Measurements from ENCODE around the gene CYP4F22.
"Not testable (repeated sequence)": the region's sequence is repeated elsewhere in the genome, so short reads cannot be mapped to it uniquely, and the experiment has no call there.

The CYP4F22 gene

GRCh38 chr19:15588265-15588664, 79.9 kb downstream of the CYP4F22 start:
- Mint-ChIP-seq H3K4me3 (no peak overlapping the region), H3K36me3 (ENCODE audit: low read depth) (no peaks in the 10 kb centered on the region), H3K9me3 (no peaks in the 10 kb centered on the region), H3K4me1 (ENCODE audit: low read depth) (peaks cover 66% of the 10 kb centered on the region), H3K27ac (no peak overlapping the region), H3K27me3 (peaks cover 11% of the 10 kb centered on the region)
- intact Hi-C loops (cut with micrococcal nuclease) = no loop called here

DNA sequence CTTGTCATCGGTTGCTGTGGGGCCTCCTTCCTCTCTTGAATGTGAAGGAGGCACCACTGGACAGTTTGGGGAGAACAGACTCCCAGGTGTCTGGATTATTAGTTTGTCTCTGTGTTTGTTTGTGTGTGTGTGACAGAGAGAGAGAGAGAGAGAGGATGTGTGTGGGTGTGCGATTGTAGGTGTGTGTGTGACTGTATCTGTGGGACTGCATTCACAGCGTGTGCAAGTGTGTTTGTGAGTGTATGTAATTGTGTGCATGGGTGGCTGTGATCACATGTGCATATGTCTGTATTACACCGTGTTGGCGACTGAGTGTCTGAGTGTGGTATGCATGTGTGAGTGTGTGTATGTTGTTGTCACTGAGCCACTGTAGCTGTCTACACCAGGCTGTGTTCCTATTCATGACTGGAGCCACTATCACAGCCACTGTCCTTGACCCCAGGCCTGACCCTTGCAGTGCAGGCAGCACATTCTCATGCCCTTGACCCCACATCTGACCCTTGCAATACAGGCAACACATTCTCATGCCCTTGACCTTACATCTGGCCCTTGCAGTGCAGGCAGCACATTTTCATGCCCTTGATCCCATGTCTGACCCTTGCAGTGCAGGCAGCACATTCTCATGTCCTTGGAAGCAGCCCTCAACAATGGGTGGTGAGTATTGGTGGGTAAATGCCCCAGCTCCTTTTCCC, 81.6 kb downstream of the CYP4F22 start:
- Mint-ChIP-seq H3K36me3 (ENCODE audit: low read depth) (no peaks in the 10 kb centered on the region), H3K9me3 (no peaks in the 10 kb centered on the region), H3K4me1 (ENCODE audit: low read depth) (peaks cover 69% of the 10 kb centered on the region), H3K27ac (no peak overlapping the region), H3K4me3 (no peak overlapping the region), H3K27me3 (no peaks in the 10 kb centered on the region)
- intact Hi-C loops (cut with micrococcal nuclease) = no loop called here

DNA sequence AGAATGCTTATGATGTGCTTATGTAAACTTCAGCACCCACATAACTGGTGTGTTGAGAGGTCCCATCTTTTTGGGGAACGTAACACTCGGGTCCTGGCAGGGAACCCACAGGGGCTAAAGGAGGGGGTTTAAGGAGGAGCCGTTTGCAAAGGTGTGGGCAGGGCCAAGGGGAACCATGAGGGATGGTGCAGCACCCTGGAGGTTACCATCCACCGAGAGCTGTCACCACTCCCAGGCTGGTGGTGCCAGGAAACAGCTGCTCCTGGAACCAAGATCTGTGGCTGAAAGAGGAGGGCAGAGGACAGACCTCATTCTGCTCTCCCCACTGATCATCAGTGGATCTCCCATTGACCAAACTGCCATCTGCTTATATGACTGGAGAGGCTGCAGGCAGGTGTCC, 83.5 kb downstream of the CYP4F22 start:
- Mint-ChIP-seq H3K36me3 (ENCODE audit: low read depth) (no peaks in the 10 kb centered on the region), H3K4me1 (ENCODE audit: low read depth) (peaks cover 73% of the 10 kb centered on the region), H3K27ac (no peak overlapping the region), H3K4me3 (no peak overlapping the region), H3K27me3 (no peaks in the 10 kb centered on the region), H3K9me3 (no peaks in the 10 kb centered on the region)
- intact Hi-C loops (cut with micrococcal nuclease) = no loop called here

DNA sequence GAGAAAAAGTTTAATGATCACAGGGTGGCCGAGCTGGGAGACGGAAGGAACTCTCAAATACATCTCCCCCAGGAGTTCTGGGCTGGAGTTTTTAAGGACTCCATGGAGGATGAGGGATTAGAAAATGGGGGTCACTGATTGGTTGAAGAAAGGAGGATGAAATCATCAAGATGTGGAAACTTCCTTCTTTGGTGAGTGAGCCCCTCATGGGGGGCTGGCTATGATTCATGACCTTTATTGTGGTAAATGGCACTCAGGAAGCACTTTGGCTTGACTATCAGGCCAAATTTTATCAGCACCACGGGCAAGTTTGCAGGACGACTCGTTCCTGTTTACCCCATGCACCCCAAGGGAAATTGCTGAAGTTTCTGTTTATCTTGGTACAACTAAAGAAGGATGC, 84.2 kb downstream of the CYP4F22 start:
- H3K27ac Mint-ChIP-seq; H3K4me3 Mint-ChIP-seq; intact Hi-C loops (cut with micrococcal nuclease); H3K36me3 Mint-ChIP-seq (ENCODE audit: low read depth); H3K27me3 Mint-ChIP-seq; H3K9me3 Mint-ChIP-seq: not testable (repeated sequence)
- H3K4me1 Mint-ChIP-seq (ENCODE audit: low read depth) = peaks cover 71% of the 10 kb centered on the region

DNA sequence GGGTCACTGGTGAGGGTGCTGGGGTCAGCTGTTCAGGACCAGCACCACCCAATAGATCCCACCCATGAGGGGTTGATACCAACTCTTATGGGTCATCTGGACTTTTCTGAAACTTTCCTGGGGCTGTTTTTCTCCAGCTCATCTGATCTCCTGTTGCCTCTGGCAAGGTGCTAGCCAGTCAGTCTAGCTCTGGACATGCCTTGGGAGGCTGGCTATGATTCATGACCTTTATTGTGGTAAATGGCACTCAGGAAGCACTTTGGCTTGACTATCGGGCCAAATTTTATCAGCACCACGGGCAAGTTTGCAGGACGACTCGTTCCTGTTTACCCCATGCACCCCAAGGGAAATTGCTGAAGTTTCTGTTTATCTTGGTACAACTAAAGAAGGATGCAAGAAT, 85.4 kb downstream of the CYP4F22 start:
- H3K36me3 Mint-ChIP-seq (ENCODE audit: low read depth); intact Hi-C loops (cut with micrococcal nuclease); H3K9me3 Mint-ChIP-seq; H3K4me3 Mint-ChIP-seq; H3K27me3 Mint-ChIP-seq; H3K27ac Mint-ChIP-seq: not testable (repeated sequence)
- peaks cover 58% of the 10 kb centered on the region for H3K4me1 Mint-ChIP-seq (ENCODE audit: low read depth)

DNA sequence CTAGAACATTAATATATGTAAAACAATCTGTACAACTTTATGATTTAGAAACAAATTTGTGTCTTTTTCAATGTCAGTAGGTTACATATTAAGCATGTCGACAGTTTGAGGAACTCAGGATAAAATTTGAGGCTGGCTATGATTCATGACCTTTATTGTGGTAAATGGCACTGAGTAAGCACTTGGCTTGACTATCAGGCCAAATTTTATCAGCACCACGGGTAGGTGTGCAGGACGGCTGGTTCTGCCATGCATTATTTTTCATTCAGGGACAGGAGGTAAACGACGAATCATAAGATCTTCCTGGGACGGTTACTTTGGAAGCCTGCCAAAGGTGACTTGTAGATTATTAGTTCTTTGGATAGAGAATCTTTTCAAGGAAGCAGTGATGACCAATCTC, 86.7 kb downstream of the CYP4F22 start:
- Mint-ChIP-seq H3K9me3 (no peaks in the 10 kb centered on the region), H3K4me3 (no peak overlapping the region), H3K4me1 (ENCODE audit: low read depth) (peaks cover 47% of the 10 kb centered on the region), H3K27me3 (no peaks in the 10 kb centered on the region), H3K36me3 (ENCODE audit: low read depth) (no peaks in the 10 kb centered on the region), H3K27ac (no peak overlapping the region)
- intact Hi-C loops (cut with micrococcal nuclease) = no loop called here

Measured in dendritic cell treated with granulocyte-macrophage colony-stimulating factor and Interleukin-4, amounts not matched to agents 40 ng/mL and 50 ng/mL, for 4 days (primary cell).